ENCODE data around the gene APLP2.

- TF ChIP-seq CTCF (IDR thresholded peaks at IDR 0.05; ENCODE audit: poor library complexity, severe bottlenecking) (no peak), POLR2AphosphoS5 (IDR thresholded peaks at IDR 0.05) (no peak)
Observed at GRCh38 chr11:130078080-130078479, 8.4 kb downstream of the APLP2 start.

Measured in neural cell (in vitro differentiated cells).